GM18520 (cell line): ENCODE measurements around the gene C1orf232.

Experiments used
- ATAC-seq: cut with Tn5 transposase; IDR thresholded peaks from one replicate; pipeline ENCODE4 v1.9.1; 2021; ENCODE audit not compliant: unreplicated experiment

The C1orf232 gene

GRCh38 chr1:26125382-26125781 is 43.4 kb downstream of the C1orf232 start:
- no peak for ATAC-seq

DNA sequence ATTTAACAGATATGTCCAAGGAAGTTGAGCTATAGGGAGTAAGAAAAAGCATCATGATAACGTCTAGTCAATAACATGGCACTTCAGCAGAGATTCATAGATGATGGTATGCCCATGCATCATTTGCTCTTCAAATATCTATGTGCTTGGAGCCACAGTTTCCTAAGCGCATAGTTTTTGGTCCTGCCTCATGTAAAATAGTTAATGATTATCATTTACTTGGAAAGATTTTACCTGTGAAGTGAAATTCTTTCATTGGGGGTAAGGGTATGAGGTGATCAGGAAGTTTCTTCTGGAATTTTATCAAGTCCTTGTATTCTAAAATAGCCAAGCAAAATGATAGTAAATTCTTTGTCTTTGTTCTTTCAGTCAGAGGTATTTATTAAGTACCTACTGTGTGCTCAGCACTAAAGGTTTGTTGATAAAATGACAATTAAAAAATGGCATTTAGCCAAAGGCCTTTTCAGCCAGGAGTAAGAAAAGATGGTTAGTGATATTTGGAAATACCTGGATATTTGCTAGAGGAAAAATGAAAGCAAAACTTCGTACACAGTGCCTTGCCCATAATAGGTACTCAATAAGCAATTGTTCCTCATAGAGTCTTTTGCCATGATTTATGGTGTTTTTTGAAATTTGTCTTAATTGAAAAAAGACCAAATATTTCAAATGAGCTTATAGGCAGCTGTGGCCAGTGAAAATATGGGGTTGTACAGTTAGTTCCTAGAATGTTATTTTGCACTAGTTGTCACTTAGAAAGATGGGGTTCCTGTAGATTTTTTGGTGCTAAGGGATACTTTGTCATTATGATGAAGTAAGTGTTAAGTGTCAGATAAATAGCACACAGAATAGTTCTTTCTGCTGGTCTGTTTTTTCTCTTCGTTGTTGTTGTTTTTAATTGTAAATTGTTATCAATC is 44.1 kb downstream of the C1orf232 start:
- ATAC-seq = no peak

DNA sequence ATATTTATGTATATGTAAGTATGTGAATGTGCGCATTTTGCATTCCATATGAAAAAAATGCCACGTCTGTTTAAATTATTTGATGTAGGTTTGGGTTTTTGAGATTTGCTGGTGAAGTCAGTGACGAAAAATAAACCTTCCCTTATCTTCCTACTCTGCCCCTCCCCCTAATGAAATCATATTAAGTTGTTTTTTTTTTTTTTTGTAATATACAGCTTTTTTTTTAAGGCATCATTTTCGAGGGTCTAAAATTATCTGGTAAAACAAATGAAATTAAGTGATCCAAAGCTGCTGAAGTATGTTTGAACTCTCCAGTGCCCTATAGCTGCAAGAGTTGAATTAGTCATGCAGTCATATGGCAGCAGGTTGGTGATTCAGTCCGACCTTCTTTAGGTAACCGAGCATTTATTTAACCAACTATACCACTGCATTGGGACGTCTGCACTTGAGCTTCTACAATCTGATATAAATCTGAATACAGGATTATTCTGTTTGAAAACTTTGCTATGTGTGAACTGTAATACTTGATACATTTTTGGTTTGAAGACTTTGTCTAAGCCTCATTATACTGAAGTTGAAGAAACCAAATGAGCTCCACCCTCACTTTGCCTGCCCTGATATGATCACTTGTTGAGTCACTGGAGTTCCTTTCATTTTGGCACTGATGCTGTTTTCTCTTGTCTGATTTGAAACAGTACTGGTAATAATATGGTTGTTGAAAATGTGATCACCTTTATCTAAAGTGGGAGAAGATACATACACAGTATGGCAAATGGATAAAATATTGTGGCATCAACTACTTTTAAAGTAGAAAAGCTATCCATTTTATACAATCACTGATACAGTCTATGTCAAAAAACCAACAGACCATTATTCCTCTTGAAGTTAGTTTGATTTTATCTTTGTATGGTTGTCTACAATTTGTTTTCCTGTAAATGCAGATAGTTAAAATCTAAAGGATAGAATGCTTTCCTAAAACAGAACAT is 45.5 kb downstream of the C1orf232 start:
- no peak for ATAC-seq

- no peak for ATAC-seq
Observed at GRCh38 chr1:26121854-26122773, 46.6 kb downstream of the C1orf232 start.

GRCh38 chr1:26119892-26120608 is 48.7 kb downstream of the C1orf232 start:
- ATAC-seq = no peak

DNA sequence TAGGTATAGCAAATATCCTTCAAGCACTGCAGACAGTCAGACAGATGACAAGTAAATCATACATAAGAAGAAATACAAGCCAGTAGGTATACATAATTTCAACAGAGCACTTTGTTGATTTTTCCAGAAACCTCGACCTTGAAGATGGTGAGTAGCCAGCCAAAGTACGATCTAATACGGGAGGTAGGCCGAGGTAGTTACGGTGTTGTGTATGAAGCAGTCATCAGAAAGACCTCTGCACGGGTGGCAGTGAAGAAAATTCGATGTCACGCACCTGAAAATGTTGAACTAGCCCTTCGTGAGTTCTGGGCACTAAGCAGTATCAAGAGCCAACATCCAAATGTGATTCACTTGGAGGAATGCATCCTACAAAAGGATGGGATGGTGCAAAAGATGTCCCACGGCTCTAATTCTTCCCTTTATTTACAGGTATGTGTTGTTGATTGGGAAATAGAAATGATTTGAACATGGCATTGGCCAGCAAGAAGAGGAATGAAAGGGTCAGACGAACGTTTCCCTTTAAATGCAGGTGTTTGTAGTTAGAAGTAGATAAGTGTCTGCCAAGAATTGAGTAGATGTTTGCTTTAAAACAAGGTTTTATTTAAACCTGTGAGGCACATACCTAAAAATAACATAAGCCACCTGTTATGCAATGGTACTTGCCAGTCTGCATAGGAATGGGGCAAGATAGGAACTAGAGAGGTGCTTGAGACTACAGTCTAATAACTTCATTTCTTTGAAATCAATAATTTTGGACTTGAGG is 54.4 kb downstream of the C1orf232 start:
- ATAC-seq = no peak
